Endothelial cell of umbilical vein (primary cell): ENCODE measurements around the gene WDR72. TPM values are rescaled to one million over a fixed set of nuclear protein-coding genes. Genes with fewer than 3 reads are reported as not detected.

ENCODE experiments used
- BruUV-seq: library from RNA; stranded (reverse); fragments of 400-500 nt; replicated peaks from 2 replicates; lab custom pipeline; 2021; lab: Mats Ljungman, UMichigan
- CTCF ChIA-PET: fragments of 300-600, 350-600 bp; sonication (Branson Sonifier 250); formaldehyde crosslinking; loops from one replicate; lab custom pipeline; 2021; ENCODE audit warnings: antibody characterized with exemption, inconsistent platforms; lab: Charles Lee
- POLR2A ChIA-PET: fragments of 300-600, 350-600 bp; sonication (Branson Sonifier 250); formaldehyde crosslinking; loops from one replicate; lab custom pipeline; 2021; ENCODE audit warnings: antibody characterized with exemption, inconsistent platforms; lab: Charles Lee
- DNase-seq: peaks from one replicate; pipeline ENCODE4 v3.0.0-alpha.2; 2011; ENCODE audit warnings: low read depth, low spot score
- FAIRE-seq: peaks from 2 replicates; lab custom pipeline; 2011; peaks lifted over from hg19 to GRCh38; lab: Jason Lieb, UNC
- H2AFZ ChIP-seq: 2 replicates; pipeline ENCODE4 v1.6.0; 2012; ENCODE audit warnings: low read depth, low read length, control low read depth, inconsistent platforms
- H3K27ac ChIP-seq: 2 replicates; pipeline ENCODE4 v1.5.1; 2011; ENCODE audit warnings: low read depth, mild to moderate bottlenecking, control low read depth, low read length, moderate library complexity; ENCODE audit not compliant: insufficient read depth
- H3K27me3 ChIP-seq, 2 experiments: 2 replicates each; pipeline versions ENCODE4 v1.6.0 to v1.6.1; 2011; ENCODE audit warnings: low read length in 2 of 2, mixed read lengths in 1 of 2; ENCODE audit not compliant: control insufficient read depth in 2 of 2, insufficient read depth in 2 of 2
- H3K36me3 ChIP-seq, 2 experiments: 2 replicates in 1 of 2; 3 replicates in 1 of 2; pipeline ENCODE4 v1.5.1; 2011; ENCODE audit warnings: low read length in 2 of 2, mild to moderate bottlenecking in 1 of 2, moderate library complexity in 1 of 2; ENCODE audit not compliant: control insufficient read depth in 2 of 2, insufficient read depth in 2 of 2; ENCODE audit errors: extremely low read depth in 1 of 2
- H3K4me1 ChIP-seq: 3 replicates; pipeline ENCODE4 v1.5.1; 2011; ENCODE audit warnings: mild to moderate bottlenecking, low read length; ENCODE audit not compliant: control insufficient read depth, insufficient read depth; ENCODE audit errors: extremely low read depth
- H3K4me2 ChIP-seq: 2 replicates; pipeline ENCODE4 v1.6.1; 2011; ENCODE audit warnings: low read length, control low read depth, mixed read lengths; ENCODE audit not compliant: insufficient read depth
- H3K4me3 ChIP-seq, 3 experiments: fragments of 200-600 bp in 1 of 3; sonication (generic), shearing (Covaris generic) in 1 of 3; replicated peaks in 1 of 3; 2 replicates each; pipeline ENCODE4 v1.5.1; 2011 to 2016; ENCODE audit warnings: control low read depth in 3 of 3, low read length in 3 of 3, mild to moderate bottlenecking in 2 of 3, inconsistent platforms in 1 of 3, low read depth in 1 of 3, moderate library complexity in 1 of 3; ENCODE audit not compliant: insufficient read depth in 1 of 3
- H3K79me2 ChIP-seq: 2 replicates; pipeline ENCODE4 v1.6.0; 2012; ENCODE audit warnings: low read length, inconsistent platforms; ENCODE audit not compliant: control insufficient read depth, insufficient read depth
- H3K9ac ChIP-seq: replicated peaks from 2 replicates; pipeline ENCODE3; 2011; ENCODE audit warnings: low read length, control low read depth; ENCODE audit not compliant: insufficient read depth; ENCODE audit errors: extremely low read depth
- H3K9me1 ChIP-seq: replicated peaks from 3 replicates; pipeline ENCODE4 v1.6.0; 2011; ENCODE audit warnings: mild to moderate bottlenecking, low read length; ENCODE audit not compliant: control insufficient read depth, insufficient read depth; ENCODE audit errors: extremely low read depth
- H3K9me3 ChIP-seq: replicated peaks from 2 replicates; pipeline ENCODE4 v1.5.1; 2012; ENCODE audit warnings: low read length, inconsistent platforms; ENCODE audit not compliant: control insufficient read depth, insufficient read depth
- H4K20me1 ChIP-seq: replicated peaks from 2 replicates; pipeline ENCODE3; 2011; ENCODE audit warnings: mild to moderate bottlenecking, low read length; ENCODE audit not compliant: control insufficient read depth, insufficient read depth; ENCODE audit errors: extremely low read depth
- CTCF ChIP-seq, 2 donors: IDR thresholded peaks; 1 replicate in 1 of 2; 2 replicates in 1 of 2; pipeline ENCODE4 v1.5.1; 2011; ENCODE audit warnings: low read length in 2 of 2, mild to moderate bottlenecking in 2 of 2, moderate library complexity in 2 of 2, control low read depth in 1 of 2, inconsistent platforms in 1 of 2, low read depth in 1 of 2; ENCODE audit not compliant: insufficient read depth in 1 of 2; ENCODE audit errors: extremely low read depth in 1 of 2
- EZH2 ChIP-seq: IDR thresholded peaks from 2 replicates; pipeline ENCODE4 v1.6.1; 2012; ENCODE audit warnings: borderline replicate concordance, low read depth, mild to moderate bottlenecking, moderate library complexity, low read length, inconsistent platforms; ENCODE audit not compliant: severe bottlenecking
- FOS ChIP-seq: IDR thresholded peaks from 2 replicates; pipeline ENCODE4 v1.6.1; 2011; ENCODE audit warnings: mild to moderate bottlenecking, low read length, moderate library complexity, borderline replicate concordance; ENCODE audit not compliant: insufficient read depth
- GATA2 ChIP-seq: IDR thresholded peaks from 2 replicates; pipeline ENCODE4 v1.7.0; 2011; ENCODE audit warnings: low read depth, mild to moderate bottlenecking, moderate library complexity, mixed read lengths, low read length; ENCODE audit not compliant: insufficient read length, insufficient read depth
- MAX ChIP-seq: IDR thresholded peaks from 2 replicates; pipeline ENCODE4 v1.6.1; 2011; ENCODE audit not compliant: insufficient read depth, insufficient read length
- MYC ChIP-seq: IDR thresholded peaks from one replicate; pipeline ENCODE4 v1.6.1; 2011; ENCODE audit warnings: mild to moderate bottlenecking, low read depth, low read length
- POLR2A ChIP-seq: IDR thresholded peaks from 2 replicates; pipeline ENCODE4 v1.6.1; 2012; ENCODE audit warnings: low read depth, mild to moderate bottlenecking, control low read depth, low read length
- POLR2AphosphoS5 ChIP-seq: IDR thresholded peaks from 2 replicates; pipeline ENCODE4 v1.6.1; 2012; ENCODE audit warnings: low read depth, mild to moderate bottlenecking, control low read depth, low read length, moderate library complexity; ENCODE audit not compliant: insufficient read depth
- dilution Hi-C: fragments of 300-500 bp; cut with MboI; formaldehyde crosslinking; loops from one replicate; pipeline ENCODE4 v1.15.0; 2019; ENCODE audit warnings: low sequenced_read_pairs; ENCODE audit not compliant: extremely low pct_ligation_motif_present
- intact Hi-C: fragments of 100-400 bp; cut with micrococcal nuclease; formaldehyde crosslinking; loops from one replicate; pipeline ENCODE4 v1.10.0; 2022
- polyA plus RNA-seq, 4 experiments: library from polyadenylated mRNA; depleted of rRNA in 3 of 4; stranded (reverse) in 3 of 4; unstranded in 1 of 4; fragments of >200 nt; gene quantifications; 2 replicates each; pipeline versions ENCODE4 v1.2.1 to v1.2.3, GENCODE V29; 2011 to 2012; ENCODE audit warnings: missing spikeins in 1 of 4
- total RNA-seq: library from RNA; stranded (reverse); gene quantifications from 2 replicates; pipeline ENCODE4 v1.2.3, GENCODE V29; 2021

WDR72 gene
- total and polyA plus RNA-seq, 2 donors (not counting 3 experiments of a cell fraction or from before 2014, with no cell fraction given) = not detected

GRCh38 chr15:53710906-53711305, 48.6 kb downstream of the WDR72 start:
- POLR2A ChIA-PET = no interaction called here
- no peak for FAIRE-seq
- TF ChIP-seq GATA2 = no peak
- TF ChIP-seq POLR2AphosphoS5 = no peak
- no peak for TF ChIP-seq MAX
- no peak for TF ChIP-seq FOS
- no peak for TF ChIP-seq EZH2
- TF ChIP-seq POLR2A = no peak

DNA sequence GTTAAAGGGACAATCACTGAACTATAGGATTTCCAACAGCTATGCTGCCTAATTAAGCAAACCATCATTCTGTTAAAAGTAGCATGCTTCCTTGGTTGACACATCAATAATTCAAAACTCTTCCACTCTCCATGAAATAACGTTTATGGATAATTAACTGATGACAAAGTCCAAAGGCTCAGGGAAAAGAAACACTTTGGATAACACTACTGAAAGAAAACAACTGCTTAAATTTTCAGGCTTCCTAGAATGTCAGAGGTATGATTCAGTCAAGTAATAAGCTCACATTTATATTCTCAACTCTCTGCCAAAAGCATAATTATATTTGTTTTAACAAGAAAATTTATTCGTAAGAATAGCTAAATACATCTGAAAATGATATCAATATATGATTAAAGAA, 49.6 kb downstream of the WDR72 start:
- H3K9me1 ChIP-seq = no peaks in the 10 kb centered on the region
- no peak overlapping the region for H2AFZ ChIP-seq
- no peaks in the 10 kb centered on the region for H3K36me3 ChIP-seq
- H3K4me3 ChIP-seq = no peak overlapping the region
- TF ChIP-seq MYC (no peak), POLR2A (no peak), CTCF (IDR thresholded peaks at IDR 0.05; ENCODE audit: extremely low read depth in 1 of 2, insufficient read depth in 1 of 2, low read depth in 1 of 2, low read length in 2 of 2) (no peak), POLR2AphosphoS5 (no peak)
- no peak overlapping the region for H3K27ac ChIP-seq
- no peaks in the 10 kb centered on the region for H3K4me1 ChIP-seq
- H3K9ac ChIP-seq = no peak overlapping the region
- FAIRE-seq = no peak
- no peak overlapping the region for H3K4me2 ChIP-seq
- H3K9me3 ChIP-seq = no peaks in the 10 kb centered on the region
- ChIA-PET CTCF (no interaction called here), POLR2A (no interaction called here)
- DNase-seq = no peak
- no peaks in the 10 kb centered on the region for H3K79me2 ChIP-seq
- intact Hi-C loops = no loop called here
- dilution Hi-C loops = no loop called here
- no peaks in the 10 kb centered on the region for H4K20me1 ChIP-seq
- no peaks in the 10 kb centered on the region for H3K27me3 ChIP-seq
- BruUV-seq = no TSS peak

More at GRCh38 chr15:53710906-53711305, 48.6 kb downstream of the WDR72 start:
- Histone ChIP-seq H3K27ac (no peak overlapping the region), H3K4me2 (no peak overlapping the region), H3K4me3 (no peak overlapping the region), H3K9me1 (no peaks in the 10 kb centered on the region), H3K9me3 (no peaks in the 10 kb centered on the region), H2AFZ (no peak overlapping the region), H3K27me3 (no peaks in the 10 kb centered on the region), H3K36me3 (no peaks in the 10 kb centered on the region), H3K79me2 (no peaks in the 10 kb centered on the region), H3K4me1 (no peaks in the 10 kb centered on the region), H4K20me1 (no peaks in the 10 kb centered on the region), H3K9ac (no peak overlapping the region)
- intact Hi-C loops (no loop called here), dilution Hi-C loops (no loop called here)
- CTCF ChIA-PET = no interaction called here
- DNase-seq = no peak
- BruUV-seq = no TSS peak
